Psoas muscle (tissue), 8 donors: ENCODE measurements around the gene GSTO2. TPM values are rescaled to one million over a fixed set of nuclear protein-coding genes. Genes with fewer than 3 reads are reported as not detected.

Experiments
- ATAC-seq, 4 donors: fragments of 200-7000 bp; cut with Tn5 transposase; one replicate each; pipeline ENCODE4 v1.9.1; 2020; ENCODE audit warnings: moderate library complexity in 3 of 4, mild to moderate bottlenecking in 2 of 4
- DNase-seq, 2 donors: peaks; one replicate each; pipeline ENCODE4 v3.0.0-alpha.2; 2020
- H3K27ac ChIP-seq: fragments of 200-600 bp; one replicate; pipeline ENCODE4 v1.8.0; 2022
- H3K27me3 ChIP-seq, 3 donors: fragments of 200-600 bp in 1 of 3; one replicate each; pipeline versions ENCODE4 v1.6.1 to v1.8.0; 2013 to 2022; ENCODE audit warnings: low read length in 2 of 3, mild to moderate bottlenecking in 2 of 3, moderate library complexity in 1 of 3; ENCODE audit not compliant: insufficient read depth in 3 of 3
- H3K36me3 ChIP-seq, 2 donors: fragments of 200-600 bp in 1 of 2; one replicate each; pipeline versions ENCODE4 v1.6.1 to v1.8.0; 2013 to 2022; ENCODE audit warnings: low read depth in 1 of 2, mild to moderate bottlenecking in 1 of 2, moderate library complexity in 1 of 2; ENCODE audit not compliant: insufficient read depth in 1 of 2
- H3K4me1 ChIP-seq: fragments of 200-600 bp; one replicate; pipeline ENCODE4 v1.8.0; 2022
- H3K4me3 ChIP-seq: fragments of 200-600 bp; one replicate; pipeline ENCODE4 v1.8.0; 2022; ENCODE audit warnings: mild to moderate bottlenecking
- H3K9me3 ChIP-seq: fragments of 200-600 bp; one replicate; pipeline ENCODE4 v1.8.0; 2022
- CTCF ChIP-seq: fragments of 200-600 bp; IDR thresholded peaks from one replicate; pipeline ENCODE4 v1.8.0; 2022; ENCODE audit warnings: antibody characterized with exemption
- WGBS, 3 donors: extraction: QIAGEN DNeasy Blood & Tissue Kit; methylation state at CpG; one replicate each; pipeline versions ENCODE4 v1.1.6 to v1.1.7; 2013; 5-methylcytosine and 5-hydroxymethylcytosine counted together
- intact Hi-C, 2 donors: fragments of 100-400 bp; cut with DNase I; formaldehyde crosslinking; loops; one replicate each; pipeline versions ENCODE4 v1.11.0 to v1.14.2; 2022
- polyA plus RNA-seq, 3 donors: library from polyadenylated mRNA; stranded (reverse); fragments of 200-250 nt; gene quantifications; one replicate each; pipeline ENCODE4 v1.2.3, GENCODE V29; 2013
- total RNA-seq, 4 donors: library from RNA; stranded (reverse); fragmentation: NEBNext Ultra II Directional in 2 of 4; extraction: Animal tissue kit (Norgen Biotek cat#: 25700) in 2 of 4; gene quantifications; one replicate each; pipeline versions ENCODE4 v1.2.1 to v1.2.4, GENCODE V29; 2021 to 2023
- donor health status: healthy with polysubstance abuse.
- donor health status: DM: no; HTN: no; CAD: no; lungs with moderate emphysema.
- donor health status: Bipolar disorder and iron deficiency.
- donor health status: healthy.
- donor health status: DM: yes; HTN: yes; CAD: no.
- donor health status: DM: no; HTN: no; CAD: no.
- donor health status: DM: no; HTN: no; CAD: no.
- donor health status: DM: yes; HTN: yes; CAD: no.

GSTO2 gene
- total and polyA plus RNA-seq, 7 donors = 0.23 to 4.6 (median 1.4) TPM

GRCh38 chr10:104327745-104328645, 59.0 kb downstream of the GSTO2 start:
- Histone ChIP-seq H3K4me1 (peaks cover 80% of the 10 kb centered on the region), H3K4me3 (peak overlapping the region; percentile 20), H3K27me3 (no peaks in the 10 kb centered on the region), H3K9me3 (no peaks in the 10 kb centered on the region), H3K27ac (peak overlapping the region; percentile 83), H3K36me3 (no peaks in the 10 kb centered on the region)
- TF ChIP-seq CTCF = no peak
- peak in 1 of 2 donors; percentile 66 for DNase-seq
- peak in 1 of 4 donors; percentile 42 for ATAC-seq
- intact Hi-C loops = no loop called here
- WGBS, 3 donors = 61 to 67% (median 63%) methylated on average over 20 of the region's 20 CpGs

GRCh38 chr10:104328646-104328895, 59.6 kb downstream of the GSTO2 start:
- peak overlapping the region; percentile 83 for H3K27ac ChIP-seq
- H3K9me3 ChIP-seq = no peaks in the 10 kb centered on the region
- ATAC-seq = no peak
- H3K4me3 ChIP-seq = peak overlapping the region; percentile 20
- peaks cover 77% of the 10 kb centered on the region for H3K4me1 ChIP-seq
- intact Hi-C loops = no loop called here
- H3K36me3 ChIP-seq = no peaks in the 10 kb centered on the region
- no peaks in the 10 kb centered on the region for H3K27me3 ChIP-seq
- DNase-seq = no peak
- WGBS, 3 donors = 70% methylated on average over 3 of the region's 3 CpGs
- TF ChIP-seq CTCF = no peak

GRCh38 chr10:104328896-104329710, 60.1 kb downstream of the GSTO2 start:
- Histone ChIP-seq H3K4me3 (peak overlapping the region; percentile 27), H3K9me3 (no peaks in the 10 kb centered on the region), H3K36me3 (no peaks in the 10 kb centered on the region), H3K4me1 (peaks cover 79% of the 10 kb centered on the region), H3K27ac (peak overlapping the region; percentile 83), H3K27me3 (no peaks in the 10 kb centered on the region)
- 54 to 56% (median 55%) methylated on average over 14 to 15 of the region's 15 CpGs for WGBS, 3 donors
- TF ChIP-seq CTCF = no peak
- DNase-seq (peak; percentile 79 to 81), ATAC-seq (peak; percentile 57 to 80 (median 78))
- intact Hi-C loops = no loop called here

GRCh38 chr10:104329735-104330134, 60.8 kb downstream of the GSTO2 start:
- intact Hi-C loops = no loop called here
- Histone ChIP-seq H3K9me3 (no peaks in the 10 kb centered on the region), H3K27ac (peak overlapping the region; percentile 83), H3K36me3 (no peaks in the 10 kb centered on the region), H3K4me1 (peaks cover 81% of the 10 kb centered on the region), H3K27me3 (no peaks in the 10 kb centered on the region), H3K4me3 (peak overlapping the region; percentile 27)
- 12 to 21% (median 13%) methylated on average over 3 of the region's 3 CpGs for WGBS, 3 donors
- peak; percentile 53 to 71 (median 70) for ATAC-seq
- no peak for TF ChIP-seq CTCF
- DNase-seq = peak in 1 of 2 donors; percentile 45
